Hippocampal formation (tissue), 2 donors: ENCODE measurements around the gene FGD6.
"Not testable (repeated sequence)": the region's sequence is repeated elsewhere in the genome, so short reads cannot be mapped to it uniquely, and the experiment has no call there.

Source experiments
- DNase-seq, 2 donors: peaks; one replicate each; lab custom pipeline; 2025; lab: John Stamatoyannopoulos, UW

Gene FGD6

DNA sequence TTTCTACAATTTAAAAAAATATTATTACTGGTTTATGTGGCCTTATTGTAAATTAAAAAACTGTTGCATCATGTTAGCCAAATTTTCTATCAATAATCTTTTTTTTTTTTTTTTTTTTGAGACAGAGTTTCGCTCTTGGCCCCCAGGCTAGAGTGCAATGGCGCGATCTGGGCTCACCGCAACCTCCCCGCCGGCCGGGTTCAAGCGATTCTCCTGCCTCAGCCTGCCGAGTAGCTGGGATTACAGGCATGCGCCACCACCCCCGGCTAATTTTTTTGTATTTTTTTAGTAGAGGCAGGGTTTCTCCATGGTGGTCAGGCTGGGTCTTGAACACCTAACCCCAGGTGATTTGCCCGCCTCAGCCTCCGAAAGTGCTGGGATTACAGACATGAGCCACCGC, 16.9 kb upstream of the FGD6 start:
- DNase-seq: not testable (repeated sequence)

DNA sequence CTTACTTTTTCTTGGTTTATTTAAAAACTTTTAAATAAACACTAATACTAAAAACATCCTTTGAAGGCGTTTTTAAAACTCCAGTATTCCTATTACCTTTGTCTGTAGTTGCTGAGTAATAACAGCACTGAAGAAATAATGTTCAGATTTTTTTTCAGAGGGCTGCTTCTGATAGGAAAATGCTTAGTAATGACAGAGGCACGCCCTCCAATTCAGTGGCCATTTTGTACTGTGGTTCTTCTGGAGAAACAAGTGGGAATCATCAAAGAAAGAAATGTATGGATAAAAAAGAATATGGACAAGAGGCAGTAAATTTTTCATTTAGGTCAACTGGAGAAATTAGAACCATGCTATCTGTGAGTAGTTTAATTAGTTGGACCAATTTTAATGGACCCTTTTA, 13.9 kb upstream of the FGD6 start:
- DNase-seq: no peak

DNA sequence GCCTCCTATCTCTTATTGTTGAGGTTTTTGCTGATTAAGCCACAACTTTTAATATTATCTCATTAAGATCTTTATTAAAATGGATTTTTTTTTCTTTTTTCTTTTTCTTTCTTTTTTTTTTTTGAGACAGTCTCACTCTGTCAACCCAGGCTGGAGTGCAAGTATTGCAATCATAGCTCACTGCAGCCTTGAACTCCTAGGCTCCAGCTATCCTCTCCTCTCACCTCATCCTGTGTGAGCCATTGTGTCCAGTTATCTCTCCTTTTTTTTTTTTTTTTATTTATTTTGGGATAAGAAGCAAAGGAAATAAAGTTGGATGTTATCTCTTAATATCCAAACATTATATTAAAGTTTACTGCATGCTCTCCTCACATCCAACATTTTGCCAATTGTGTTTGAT, 13.0 kb upstream of the FGD6 start:
- no peak for DNase-seq

DNA sequence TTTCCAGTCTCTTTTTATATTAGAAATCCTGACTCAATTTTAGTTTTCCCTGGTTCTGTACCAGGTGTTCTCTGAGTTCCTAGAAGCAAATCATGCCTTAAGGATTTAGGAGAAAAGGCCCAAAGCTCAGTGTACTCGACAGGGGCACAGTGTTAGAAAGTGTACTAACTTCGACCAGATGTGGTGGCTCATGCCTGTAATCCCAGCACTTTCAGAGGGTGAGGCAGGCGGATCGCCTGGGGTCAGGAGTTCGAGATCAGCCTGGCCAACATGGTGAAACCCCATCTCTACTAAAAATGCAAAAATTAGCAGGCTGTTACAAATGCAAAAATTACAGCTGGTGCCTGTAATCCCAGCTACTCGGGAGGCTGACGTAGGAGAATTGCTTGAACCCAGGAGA, 12.4 kb upstream of the FGD6 start:
- no peak for DNase-seq

DNA sequence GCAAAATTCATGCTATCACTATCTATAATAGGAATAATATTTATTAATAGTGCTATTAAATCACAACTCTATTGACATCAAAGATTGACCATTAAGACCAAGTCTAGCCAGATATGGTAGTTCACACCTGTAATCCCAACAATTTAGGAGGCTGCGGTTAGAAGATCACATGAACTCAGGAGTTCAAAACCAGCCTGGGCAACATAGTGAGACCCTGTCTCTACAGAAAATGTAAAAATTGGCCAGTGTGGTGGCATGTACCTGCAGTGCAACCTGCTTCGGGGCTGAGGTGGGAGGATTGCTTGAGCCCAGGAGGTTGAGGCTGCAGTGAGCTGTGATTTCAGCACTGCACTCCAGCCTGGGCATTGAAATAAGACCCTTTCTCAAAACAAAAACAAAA, 11.3 kb upstream of the FGD6 start:
- no peak for DNase-seq

DNA sequence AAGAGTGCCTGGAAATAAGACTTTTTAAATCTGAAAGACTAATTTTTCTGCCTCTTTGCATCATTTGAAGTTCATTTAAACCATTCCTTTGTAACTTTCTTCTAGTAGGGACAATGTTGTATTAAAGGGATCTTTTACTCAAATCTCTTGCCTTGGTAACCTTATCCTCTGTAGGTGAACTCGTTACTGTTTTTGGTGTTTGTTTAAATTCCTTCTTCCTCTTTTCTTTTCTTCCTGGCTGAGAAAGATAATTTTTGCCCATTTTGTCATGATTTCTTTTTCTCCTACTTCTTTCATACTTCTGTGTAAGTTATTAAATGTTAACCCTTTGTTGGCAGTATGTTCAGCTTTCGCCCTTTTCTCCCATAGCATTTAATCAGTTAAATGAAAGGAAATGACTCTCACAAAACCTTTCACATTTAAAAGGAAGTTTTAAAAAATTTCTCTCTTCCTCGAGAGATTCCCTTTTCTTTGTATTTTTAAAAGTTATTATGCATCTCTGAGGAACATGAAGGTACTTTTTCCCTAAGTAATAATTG, 10.6 kb upstream of the FGD6 start:
- DNase-seq: no peak

DNA sequence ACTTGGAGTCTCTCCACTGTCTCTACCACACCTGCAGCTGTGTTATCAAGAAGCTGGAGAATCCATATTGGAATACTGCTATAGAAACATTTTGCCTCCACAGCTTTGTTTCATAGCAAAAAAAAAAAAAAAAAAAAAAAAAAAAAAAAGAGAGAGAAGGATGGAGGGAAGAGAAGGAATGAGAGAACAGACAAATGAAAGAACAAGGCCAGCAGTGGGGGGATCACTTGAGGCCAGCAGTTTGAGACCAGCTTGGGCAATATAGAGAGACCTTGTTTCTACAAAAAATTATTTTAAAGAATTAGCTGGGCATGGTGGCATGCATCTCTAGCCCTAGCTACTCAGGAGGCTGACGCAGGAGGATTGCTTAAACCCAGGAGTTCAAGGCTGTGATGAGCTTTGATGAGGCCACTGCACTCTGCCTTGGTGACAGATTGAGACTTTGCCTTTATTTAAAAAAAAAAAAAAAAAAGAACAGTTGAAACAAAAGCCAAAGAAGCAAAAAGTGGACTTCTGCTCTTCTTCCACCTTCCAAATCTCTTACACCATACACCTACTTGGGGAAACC, 8.5 kb upstream of the FGD6 start:
- no peak for DNase-seq

DNA sequence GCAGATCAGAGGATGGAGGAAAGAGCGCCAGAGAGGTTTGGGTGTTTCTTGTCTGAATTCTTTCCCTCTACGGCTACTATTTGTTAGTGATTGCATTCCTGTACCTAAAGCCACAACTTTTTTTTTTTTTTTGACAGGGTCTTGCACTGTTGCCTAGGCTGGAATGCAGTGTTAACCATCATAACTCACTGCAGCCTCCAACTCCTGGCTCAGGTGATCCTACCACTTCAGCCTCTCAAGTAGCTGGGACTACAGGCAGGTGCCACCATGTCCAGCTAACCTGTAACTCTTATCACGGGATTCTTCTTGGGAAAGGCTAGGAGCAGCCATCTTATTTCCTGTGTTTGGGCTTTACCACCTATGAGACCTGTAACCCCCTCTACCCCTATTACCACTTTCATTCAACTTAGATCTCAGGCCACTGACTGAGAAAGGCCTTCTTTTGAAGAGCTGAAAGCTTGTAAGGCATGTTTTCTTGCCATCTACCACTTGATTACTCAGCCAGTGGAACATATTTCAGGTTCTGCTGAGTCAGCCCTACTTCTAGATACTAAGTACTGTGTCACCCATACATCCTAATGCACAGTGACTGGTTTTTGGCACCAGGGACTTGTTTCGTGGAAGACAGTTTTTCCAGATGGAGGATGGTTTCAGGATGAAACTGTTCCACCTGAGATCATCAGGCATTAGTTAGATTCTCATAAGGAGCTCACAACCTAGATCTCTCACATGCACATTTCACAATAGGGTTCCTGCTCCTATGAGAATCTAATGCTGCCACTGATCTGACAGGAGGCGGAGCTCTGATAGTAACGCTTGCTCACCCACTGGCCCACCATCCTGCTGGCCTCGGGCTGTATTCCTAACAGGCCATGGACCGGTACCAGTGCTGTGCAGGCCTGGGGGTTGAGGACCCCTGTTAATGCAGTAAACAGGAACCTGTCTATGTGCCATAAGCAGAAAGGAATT, 7.2 kb upstream of the FGD6 start:
- no peak for DNase-seq

DNA sequence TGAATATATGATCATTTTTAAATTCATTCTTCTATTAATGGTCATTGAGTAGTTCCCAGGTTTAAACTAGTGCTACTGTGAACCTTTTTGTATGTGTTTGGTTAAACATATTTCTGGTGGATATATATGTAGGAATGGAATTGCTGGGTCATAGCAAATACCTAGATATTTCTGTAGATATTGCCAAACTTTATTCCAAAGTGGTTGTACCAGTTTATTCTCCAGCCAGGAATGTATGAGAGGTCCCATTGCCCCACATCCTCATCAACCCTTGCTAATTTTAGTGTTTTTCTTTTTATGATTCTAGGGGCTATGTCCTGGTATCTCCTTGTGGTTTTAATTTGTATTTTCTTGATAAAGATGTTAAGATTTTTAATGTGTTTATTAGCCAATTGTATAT, 3.5 kb upstream of the FGD6 start:
- DNase-seq: no peak

DNA sequence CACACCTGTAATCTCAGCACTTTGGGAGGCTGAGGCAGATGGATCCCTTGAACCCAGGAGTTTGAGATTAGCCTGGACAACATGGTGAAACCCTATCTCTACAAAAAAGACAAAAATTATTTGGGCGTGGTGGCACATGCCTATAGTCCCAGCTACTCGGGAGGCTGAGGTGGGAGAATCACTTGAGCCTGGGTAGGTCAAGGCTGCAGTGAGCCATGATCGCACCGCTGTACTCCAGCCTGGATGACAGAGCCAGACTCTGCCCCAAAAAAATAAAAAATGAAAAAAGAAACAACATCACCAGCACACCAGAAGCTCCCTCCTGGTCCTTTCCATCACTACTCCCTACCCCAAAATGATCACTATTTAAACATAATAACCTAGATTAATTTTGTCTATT, 2.9 kb upstream of the FGD6 start:
- DNase-seq: no peak

DNA sequence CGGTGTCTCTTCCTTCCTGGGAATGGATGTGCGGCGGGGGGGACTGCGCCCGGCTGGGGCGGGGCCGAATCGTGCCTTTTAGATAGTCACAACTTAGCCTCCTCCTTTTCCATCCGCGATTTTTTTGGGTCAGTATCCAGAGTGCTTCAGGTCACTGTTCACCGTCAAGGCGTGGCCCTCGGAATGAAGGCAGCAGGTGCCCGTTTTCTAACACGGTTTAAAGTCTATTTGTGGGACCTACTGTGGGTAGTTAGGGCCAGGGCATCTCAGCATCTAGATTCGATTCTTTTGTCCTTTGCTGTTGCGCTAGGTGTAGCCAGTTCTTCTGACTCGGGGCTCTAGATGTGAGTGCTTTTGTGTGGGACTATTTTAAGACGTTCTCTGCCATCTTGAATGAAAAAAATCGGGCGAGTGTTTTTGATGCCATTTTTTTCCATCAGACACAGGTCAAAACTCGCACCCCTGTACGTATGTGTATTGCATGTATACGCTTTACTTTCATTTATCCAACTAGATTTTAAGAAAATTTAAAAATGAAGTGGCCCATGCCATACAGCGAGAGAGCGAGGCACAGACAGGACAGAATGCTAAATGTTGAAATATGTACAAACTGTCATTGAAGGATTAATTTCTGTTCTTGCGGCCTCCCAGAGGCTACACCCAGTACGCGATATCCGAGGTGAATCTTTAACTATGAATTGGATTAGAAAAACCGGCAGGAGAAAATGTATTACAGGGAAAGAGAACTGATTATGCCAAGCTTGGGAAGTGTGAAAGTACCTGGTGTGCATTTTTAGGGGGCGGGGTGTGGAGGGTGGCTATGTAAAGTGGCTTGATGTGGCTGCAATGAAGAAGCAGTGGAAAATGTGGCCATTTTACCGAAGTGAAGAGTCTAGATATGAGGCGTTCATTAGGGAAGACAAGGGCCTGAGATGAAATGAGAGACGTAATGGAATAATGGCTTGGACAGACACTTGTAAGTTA, 1.2 kb upstream of the FGD6 start:
- DNase-seq: peak in 1 of 2 donors; percentile 41

DNA sequence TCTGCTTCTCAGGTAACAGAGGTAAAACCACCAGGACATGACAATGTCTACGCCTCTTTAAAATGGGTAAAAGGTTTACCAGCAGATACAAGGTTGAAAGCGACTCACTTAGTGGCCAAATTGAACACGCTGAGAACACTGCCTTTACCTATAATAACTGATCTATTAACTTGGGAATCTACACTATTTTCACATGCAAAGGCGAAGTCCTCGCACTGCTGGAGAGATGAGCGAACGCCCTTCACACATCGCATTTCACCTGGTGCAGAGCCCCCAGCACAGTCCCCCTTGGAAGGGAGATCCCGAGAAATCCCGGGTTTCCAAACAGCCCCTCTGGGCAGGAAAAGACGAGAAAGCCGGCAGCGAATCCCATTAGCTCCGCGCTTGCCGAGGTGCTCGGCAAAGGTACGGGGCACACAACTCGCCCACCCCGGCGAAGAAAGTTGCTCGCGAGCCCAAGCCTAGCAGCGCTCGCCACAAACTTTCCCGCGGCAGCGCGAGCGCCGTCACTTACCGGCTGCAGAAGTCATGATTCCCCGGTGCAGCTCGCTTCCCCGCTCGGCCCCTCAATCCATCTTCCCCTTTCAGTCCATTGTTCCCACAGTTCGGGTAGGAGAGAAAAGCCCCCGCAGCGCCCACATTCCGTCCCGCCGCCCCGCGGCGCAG, 423 bp downstream of the FGD6 start:
- no peak for DNase-seq

DNA sequence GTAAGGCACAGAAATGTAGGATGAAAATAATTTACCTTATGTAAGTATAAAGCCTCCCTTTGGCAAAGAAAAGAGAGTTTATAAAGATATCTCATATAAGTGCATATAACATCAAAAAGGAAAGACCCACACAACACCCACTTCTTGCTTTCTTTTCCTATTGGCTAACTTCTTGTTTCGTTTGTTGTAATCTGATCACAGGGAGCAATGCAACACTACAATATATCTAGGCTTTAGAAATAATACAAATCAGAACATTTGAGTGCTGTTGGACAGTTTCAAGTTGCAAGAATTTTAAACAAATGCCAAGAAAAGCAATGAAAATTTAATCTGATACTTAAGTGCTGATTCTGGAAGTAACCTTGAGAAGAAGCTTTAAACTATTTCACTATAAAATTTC, 1.3 kb downstream of the FGD6 start:
- peak in 1 of 2 donors; percentile 37 for DNase-seq

DNA sequence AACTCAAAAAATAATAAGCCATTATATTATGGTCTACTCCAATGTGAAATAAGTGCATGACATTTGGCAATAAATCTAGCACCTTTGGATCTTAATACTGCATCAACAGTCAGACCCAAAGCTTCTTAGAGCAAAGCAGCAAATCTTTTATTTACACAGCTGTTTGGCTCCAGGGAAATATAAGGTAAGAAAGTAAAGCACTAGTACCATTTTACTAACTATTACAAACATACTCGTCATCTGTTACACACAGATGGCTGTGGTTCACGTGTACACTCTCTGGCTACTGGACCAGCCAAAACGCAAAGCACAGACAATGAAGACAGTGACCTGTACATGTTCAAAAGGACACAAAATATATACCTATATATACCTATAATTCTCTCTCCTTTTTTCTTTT, 2.8 kb downstream of the FGD6 start:
- no peak for DNase-seq

DNA sequence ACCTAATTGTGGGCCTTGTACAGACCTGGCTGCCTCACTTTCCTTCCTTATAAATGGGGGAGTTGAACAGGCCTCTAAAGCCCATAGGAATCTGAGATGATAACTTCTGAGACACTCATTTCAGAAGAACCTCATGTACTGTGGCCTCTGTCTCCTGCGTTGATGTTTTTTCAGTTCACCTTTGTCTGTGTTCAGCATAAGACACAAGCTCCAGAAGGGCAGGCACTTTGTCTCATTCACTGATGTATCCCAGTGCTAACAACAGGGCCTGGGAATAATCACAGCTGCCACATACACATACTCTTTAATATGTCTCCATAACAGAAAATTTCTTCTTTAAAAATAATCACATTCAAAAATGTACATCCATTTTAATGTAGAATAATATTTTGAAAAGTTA, 3.3 kb downstream of the FGD6 start:
- DNase-seq: no peak

DNA sequence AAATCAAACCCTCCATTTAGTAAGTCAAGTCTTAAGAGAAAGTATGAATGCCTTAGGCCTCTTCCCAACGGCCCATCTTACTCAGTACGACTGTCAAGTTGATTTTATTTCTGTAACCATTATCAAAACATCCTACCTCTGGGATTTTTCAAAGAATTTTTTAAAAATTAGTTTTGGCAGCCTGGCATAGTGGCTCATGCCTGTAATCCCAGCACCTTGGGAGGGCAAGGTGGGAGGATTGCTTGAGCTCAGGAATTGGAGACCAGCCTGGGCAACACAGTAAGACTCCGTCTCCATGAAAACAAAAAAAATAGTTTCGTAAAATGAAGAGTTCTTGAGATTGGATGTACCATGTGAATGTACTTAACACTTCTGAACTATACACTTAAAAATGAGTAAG, 4.1 kb downstream of the FGD6 start:
- DNase-seq: no peak

DNA sequence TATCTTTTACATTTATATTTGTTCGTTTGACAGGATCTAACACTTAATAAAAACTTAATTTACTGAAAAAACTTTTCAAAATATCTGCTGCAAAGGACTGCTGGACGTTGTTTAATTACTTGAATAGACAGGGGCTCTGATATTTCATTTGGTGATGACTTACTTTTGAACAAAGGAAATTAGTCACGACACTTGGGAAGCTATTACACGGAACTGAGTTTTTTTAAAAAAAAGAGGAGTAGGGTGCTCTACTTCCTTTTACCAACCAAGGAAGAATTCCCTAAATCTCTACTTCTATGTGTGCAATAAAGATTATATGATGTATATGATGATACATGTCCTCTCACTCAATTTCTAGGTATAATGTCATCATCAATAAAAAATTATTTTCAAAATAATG, 4.7 kb downstream of the FGD6 start:
- DNase-seq: no peak

DNA sequence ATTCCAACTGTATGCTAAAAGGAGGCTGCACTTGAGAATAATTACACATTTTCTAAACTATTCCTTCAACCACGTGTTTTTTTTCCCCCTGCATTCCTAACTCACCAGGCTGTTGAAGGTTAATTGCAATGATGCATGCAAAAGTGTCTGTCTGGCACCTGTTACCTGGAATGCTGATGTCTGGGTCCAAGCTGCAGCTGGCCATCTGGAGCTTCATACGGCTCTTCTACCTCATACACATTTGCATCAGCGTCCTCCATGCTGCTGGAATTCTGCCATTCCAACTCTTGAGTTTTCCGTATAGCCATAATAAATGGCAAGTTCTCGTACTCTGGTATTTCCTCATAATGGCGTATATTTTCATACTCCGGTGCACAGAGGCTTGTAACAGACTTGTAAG, 8.6 kb downstream of the FGD6 start:
- no peak for DNase-seq

DNA sequence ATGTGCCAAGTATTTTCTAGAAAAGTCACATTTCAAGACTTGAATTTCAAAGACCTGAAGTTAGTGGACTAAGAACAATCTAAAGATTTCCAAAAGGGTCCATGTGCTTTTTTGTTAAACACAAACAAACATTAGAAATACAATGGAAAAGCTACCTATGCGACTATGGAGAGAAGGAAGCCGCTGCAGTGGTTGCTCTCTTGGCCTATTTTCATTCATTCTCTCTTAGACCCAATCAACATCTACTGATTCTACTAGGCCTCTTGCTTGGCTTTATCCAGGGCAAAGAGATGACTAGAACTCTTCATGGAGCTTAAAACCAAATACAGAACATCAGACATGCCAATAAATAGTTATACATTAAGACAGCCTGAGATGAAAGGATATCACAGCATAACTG, 9.9 kb downstream of the FGD6 start:
- DNase-seq: no peak

DNA sequence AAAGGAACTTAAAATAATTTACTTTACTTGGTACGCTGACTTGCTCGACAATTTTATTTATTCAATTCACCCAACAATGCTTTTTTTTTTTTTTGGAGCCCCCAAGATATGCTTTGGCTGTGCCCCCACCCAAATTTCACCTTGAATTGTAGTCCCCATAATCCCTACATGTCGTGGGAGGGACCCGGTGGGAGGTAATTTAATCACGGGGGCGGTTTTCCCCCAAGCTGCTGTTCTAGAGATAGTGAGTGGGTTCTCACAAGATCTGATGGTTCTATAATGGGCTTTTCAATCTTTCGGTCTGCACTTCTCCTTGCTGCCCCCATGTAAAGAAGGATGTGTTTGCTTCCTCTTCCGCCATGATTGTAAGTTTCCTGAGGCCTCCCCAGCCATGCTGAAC, 10.4 kb downstream of the FGD6 start:
- DNase-seq: no peak

DNA sequence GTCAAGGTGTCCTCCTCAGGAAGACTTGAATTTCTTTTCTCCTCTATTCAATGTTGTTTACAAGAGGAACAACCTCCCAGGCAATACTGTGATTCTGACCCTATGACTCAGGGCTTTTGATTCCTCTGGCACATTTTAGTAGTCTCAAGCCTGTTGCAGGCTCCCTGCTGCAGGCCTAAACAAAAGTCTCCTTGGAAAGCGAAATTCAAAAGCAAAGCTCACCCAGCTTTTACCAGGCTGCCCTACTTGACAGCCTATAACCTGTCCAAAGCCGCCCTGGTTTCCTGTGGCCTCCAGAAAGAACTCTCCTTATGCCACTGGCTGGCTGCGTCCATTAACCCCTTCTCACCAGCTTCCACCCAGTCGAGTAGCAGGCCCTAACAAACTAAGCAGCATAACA, 11.6 kb downstream of the FGD6 start:
- peak; percentile 18 to 50 for DNase-seq
